Keratinocyte (primary cell): ENCODE results near the gene HADH.
A peak's percentile ranks its signal among the peaks of the same experiment; 100 is the strongest.

Experiments
- EZH2 ChIP-seq: IDR thresholded peaks from one replicate; pipeline ENCODE4 v1.6.1; 2012; ENCODE audit warnings: inconsistent platforms, mild to moderate bottlenecking, low read length, moderate library complexity
- TF ChIP-seq, protein P1 (sequence below), 3 experiments: IDR thresholded peaks in 1 of 3; conservative IDR thresholded peaks in 1 of 3; optimal IDR thresholded peaks in 1 of 3; 2 replicates in 2 of 3; 3 replicates in 1 of 3; pipeline versions ENCODE3 to v1.5.1; 2011; ENCODE audit warnings: low read length in 3 of 3, mild to moderate bottlenecking in 3 of 3, moderate library complexity in 2 of 3, control low read depth in 1 of 3, inconsistent platforms in 1 of 3; ENCODE audit not compliant: insufficient read depth in 2 of 3; ENCODE audit errors: extremely low read depth in 1 of 3

- TF ChIP-seq, protein P1, sequence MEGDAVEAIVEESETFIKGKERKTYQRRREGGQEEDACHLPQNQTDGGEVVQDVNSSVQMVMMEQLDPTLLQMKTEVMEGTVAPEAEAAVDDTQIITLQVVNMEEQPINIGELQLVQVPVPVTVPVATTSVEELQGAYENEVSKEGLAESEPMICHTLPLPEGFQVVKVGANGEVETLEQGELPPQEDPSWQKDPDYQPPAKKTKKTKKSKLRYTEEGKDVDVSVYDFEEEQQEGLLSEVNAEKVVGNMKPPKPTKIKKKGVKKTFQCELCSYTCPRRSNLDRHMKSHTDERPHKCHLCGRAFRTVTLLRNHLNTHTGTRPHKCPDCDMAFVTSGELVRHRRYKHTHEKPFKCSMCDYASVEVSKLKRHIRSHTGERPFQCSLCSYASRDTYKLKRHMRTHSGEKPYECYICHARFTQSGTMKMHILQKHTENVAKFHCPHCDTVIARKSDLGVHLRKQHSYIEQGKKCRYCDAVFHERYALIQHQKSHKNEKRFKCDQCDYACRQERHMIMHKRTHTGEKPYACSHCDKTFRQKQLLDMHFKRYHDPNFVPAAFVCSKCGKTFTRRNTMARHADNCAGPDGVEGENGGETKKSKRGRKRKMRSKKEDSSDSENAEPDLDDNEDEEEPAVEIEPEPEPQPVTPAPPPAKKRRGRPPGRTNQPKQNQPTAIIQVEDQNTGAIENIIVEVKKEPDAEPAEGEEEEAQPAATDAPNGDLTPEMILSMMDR (optimal IDR thresholded peaks at IDR 0.05 in 1 of 3, IDR thresholded peaks at IDR 0.05 in 1 of 3, conservative IDR thresholded peaks at IDR 0.05 in 1 of 3; ENCODE audit: extremely low read depth in 1 of 3, insufficient read depth in 2 of 3, low read length in 3 of 3) = peak; percentile 84 to 87 (median 84)
- no peak for TF ChIP-seq EZH2
Measured at GRCh38 chr4:108018040-108018883, 28.6 kb downstream of the HADH start.
